Cardiac septum (tissue), 1 donor: ENCODE data around the gene ERC2. TPM values are rescaled to one million over a fixed set of nuclear protein-coding genes. Genes with fewer than 3 reads are reported as not detected.

Experiments
- DNase-seq: peaks from one replicate; pipeline ENCODE4 v3.0.0-alpha.2; 2020; ENCODE audit warnings: low spot score
- intact Hi-C: fragments of 100-400 bp; cut with DNase I; formaldehyde crosslinking; loops from one replicate; pipeline ENCODE4 v1.14.0; 2022
- total RNA-seq: library from RNA; stranded (reverse); fragmentation: NEBNext Ultra II Directional; extraction: Animal tissue kit (Norgen Biotek cat#: 25700); gene quantifications from one replicate; pipeline ENCODE4 v1.2.1, GENCODE V29; 2021
- donor health status: DM: no; HTN: no; CAD: no.

Gene ERC2
- total RNA-seq, 1 donor from 2014 or later = 6.2 TPM

DNA sequence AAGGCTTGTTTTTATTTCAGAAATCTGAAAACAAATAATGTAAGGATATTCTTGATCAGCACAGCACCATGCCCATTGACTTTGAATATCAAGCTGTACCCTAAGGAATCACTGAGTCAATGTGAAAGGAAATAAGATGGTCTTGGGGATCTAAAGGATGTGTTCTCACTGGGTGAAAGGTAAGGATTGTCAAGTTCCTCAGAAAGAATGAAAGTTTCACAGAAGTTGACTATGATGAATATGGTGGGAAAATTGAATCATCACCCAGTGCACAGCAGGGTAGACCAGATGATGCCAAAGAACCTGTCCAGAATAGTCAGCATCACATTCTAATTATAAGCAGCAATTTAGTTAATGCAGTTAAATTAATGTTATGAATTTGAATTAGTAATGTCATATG lies 16.2 kb downstream of the ERC2 start:
- intact Hi-C loops = no loop called here
- no peak for DNase-seq

- DNase-seq = no peak
- intact Hi-C loops = no loop called here
Measured at GRCh38 chr3:56443372-56443771, 24.9 kb downstream of the ERC2 start.

DNA sequence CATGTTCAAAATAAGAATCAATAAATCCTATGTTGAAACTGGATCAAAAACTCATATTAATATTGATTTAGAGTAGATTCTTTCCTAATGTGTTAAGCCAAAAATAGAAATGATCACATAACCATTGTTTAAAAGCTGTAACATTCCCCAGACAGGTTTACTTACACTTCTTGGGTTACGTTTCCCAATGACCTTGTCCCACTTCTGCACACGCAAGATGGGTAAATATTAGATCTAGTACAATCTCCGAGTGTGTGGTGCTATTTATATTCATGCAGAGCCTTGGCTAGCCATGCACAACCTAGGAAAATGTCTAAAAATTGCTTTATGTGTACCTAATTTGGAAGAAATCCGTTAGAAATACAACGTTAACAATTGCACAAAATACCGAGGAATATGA lies 39.6 kb downstream of the ERC2 start:
- no peak for DNase-seq
- intact Hi-C loops = no loop called here

- intact Hi-C loops = no loop called here
- no peak for DNase-seq
Measured at GRCh38 chr3:56424885-56425284, 43.4 kb downstream of the ERC2 start.

DNA sequence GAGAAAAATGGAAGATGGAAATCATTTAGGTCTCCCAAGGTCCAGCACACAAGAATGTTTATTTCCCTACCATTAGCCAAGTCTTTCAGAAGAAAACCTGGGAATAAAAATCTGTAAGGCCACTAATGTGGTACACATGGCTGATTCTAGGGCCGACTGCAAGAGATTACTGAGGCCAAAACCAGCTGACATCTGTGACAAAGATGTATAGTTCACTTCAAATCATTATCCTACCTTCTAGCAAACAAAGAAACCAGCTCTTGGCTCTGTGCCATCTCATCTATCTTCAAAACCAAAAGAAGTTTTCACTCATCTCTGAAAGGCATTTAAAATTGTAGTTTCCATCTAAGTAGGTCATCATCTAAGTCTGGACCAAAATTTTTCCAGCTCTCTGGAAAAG lies 43.9 kb downstream of the ERC2 start:
- intact Hi-C loops = no loop called here
- DNase-seq = no peak

DNA sequence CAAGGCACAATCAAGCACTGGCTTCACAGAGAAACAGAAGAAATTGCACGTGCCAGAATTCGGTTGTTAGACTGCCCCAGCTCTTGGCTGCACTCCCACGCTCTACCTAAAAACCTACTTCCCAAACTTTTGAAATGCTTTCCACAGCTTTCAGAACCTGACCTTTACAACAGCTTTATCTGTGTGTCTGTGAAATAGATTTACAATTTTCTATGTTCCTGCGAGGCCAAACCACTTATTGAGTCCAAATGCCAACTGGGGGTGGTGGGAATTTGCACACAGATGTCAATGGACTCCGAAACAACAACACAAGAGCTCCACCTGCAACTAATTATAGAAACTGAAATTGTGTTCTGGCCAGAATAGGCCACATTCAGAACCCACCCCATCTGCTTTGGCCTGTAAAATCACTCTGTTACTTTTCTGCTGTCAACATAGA lies 44.6 kb downstream of the ERC2 start:
- intact Hi-C loops = no loop called here
- no peak for DNase-seq

DNA sequence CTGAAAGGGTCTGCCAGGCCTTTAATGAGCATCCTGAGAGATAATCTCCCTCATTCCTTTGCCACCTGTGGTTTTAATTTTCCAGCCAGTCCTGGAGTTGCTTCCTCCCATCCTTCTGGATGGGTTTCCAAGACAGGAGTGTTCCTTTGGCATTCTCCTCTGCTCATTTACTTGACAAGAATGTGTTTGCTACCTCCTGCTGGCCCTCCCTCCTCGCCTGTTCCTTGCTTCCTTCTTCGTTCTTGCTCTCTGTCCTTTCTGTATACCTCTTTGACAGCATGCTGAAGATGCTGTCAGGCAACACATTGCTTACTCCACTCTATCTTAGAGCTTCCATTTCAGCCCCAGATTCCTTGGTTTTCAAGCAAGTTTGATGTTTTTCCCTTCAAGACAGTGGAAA lies 46.0 kb downstream of the ERC2 start:
- no peak for DNase-seq
- intact Hi-C loops = no loop called here

DNA sequence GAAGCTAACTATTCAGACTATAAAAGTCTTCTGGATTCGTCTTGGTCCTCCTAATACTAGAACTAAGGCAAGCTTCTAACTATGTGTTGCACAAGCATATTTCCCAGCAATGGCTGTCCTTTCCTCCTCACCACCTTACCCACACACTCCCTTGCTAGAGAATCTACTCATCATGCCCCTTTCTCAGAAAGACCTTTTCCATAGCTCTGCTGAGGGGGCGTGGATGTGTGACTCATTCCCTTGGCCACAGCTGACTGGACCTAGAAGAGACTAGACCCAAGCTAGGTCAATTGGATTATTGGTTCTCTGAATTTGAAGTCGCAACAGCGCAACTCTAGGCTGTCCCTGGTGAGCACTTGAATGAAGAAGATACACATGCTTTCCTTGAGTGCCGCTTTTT lies 47.1 kb downstream of the ERC2 start:
- no peak for DNase-seq
- intact Hi-C loops = no loop called here

- DNase-seq = no peak
- intact Hi-C loops = no loop called here
Measured at GRCh38 chr3:56415652-56416051, 52.6 kb downstream of the ERC2 start.

DNA sequence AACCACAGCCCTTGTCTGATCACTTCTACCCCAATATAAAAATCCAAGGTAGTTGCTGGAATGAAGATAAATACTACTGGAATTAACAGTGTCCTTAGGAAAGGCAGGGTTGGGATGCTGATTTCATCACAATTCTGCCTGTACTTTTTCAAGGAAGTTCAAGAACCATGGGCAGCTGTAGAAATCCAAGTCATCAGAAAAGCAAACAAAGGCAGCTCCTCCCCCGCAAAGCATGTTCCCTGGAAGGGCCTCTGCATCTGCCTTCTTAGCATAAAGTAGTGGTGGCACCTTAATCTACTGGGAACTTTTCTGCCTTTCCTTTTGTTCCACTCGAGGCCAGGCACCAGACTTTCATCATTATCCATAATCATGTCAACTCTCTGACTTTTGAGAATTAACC lies 54.4 kb downstream of the ERC2 start:
- no peak for DNase-seq
- intact Hi-C loops = no loop called here

DNA sequence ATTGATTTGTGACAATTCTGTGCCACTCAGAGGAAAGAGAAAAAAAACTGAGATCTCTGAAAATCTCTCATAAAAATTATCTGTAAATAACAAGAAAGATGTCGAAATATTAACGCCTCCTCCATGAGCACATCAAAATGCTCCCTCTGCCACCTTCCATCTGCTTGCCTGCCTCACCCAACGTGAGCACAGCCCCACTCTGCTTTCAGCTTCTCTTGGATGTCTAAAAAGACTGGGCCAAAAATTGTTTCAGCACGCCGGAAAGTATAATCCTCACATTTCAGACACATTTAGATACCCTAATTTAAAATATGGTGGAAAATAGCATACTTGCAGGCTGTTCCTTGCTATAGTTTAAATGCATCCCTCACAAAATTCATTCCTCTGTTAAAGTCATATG lies 57.1 kb downstream of the ERC2 start:
- intact Hi-C loops = no loop called here

GRCh38 chr3:56410576-56410975 lies 57.7 kb downstream of the ERC2 start:
- no peak for DNase-seq
- intact Hi-C loops = no loop called here

More for the DNA sequence above, 57.1 kb downstream of the ERC2 start:
- no peak for DNase-seq

- intact Hi-C loops = no loop called here
- no peak for DNase-seq
Measured at GRCh38 chr3:56409790-56410189, 58.5 kb downstream of the ERC2 start.

DNA sequence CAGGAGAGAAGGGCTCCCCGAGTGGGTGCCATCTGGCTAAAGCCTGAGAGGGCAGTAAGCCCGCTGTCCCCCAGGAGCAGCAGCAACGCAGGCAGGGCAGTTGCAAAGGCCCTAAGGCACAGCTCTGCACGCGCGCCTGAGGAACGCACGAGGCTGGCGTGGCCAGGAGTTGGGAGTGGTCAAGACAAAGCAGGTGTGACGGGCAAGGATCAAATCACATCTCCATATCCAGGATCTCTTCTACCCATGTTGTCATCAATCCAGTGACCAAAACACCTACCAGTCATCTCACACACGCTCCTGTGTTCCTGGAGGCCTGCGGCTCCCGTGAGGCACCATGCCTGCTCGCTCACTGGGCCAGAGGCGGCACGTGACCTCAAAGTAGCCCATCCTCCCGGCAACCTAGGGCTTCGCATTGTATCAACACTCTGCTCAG lies 59.5 kb downstream of the ERC2 start:
- DNase-seq = no peak
- intact Hi-C loops = no loop called here

DNA sequence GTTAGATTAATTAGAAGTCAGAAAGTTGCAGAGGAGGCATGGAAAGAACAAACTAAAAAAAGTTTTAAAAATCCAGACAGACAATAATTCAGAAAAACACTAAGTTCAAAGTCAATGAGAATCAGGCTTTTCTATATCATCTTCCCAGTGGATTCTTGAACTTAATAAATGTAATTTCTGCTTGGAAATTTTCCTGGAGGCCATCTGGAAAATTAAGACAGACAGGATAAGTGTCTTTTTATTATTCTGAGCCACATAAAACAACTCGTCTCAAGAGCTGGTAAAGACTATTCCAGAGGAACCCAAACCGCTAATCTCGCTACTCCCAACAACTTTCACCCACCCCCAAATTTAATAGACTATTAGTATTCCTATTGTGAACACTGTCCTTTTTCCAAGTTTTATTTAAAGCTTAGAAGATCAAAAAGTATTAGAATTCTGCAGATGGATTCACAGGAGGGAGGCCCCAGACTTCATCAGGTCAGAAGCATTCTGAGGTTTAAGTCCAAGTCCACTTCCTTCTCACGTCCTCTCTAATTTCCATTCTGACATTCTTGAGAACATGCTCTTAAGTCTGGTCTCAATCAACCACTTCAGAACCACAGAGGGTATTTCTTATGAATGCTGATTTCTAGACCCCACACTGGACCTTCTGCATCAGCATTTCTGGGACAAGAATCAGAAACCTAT lies 61.3 kb downstream of the ERC2 start:
- DNase-seq = no peak
- intact Hi-C loops = no loop called here

DNA sequence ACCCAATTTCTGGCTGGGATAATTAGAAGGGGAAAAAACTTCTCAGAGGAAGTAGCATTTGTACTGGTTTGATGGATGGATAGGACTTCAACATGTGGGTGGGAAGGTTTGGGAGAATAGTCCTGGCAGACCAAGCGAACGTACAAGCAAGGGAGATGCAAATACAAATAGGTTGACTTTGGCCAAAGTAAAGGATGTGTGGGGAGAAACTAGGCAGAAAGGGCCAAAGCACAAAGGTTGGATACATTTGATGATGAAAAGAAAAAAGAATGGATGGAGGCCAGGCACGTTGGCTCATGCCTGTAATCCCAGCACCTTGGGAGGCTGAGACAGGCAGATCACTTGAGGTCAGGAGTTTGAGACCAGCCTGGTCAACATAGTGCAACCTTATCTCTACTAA lies 63.4 kb downstream of the ERC2 start:
- DNase-seq = no peak
- intact Hi-C loops = no loop called here

- intact Hi-C loops = no loop called here
- no peak for DNase-seq
Measured at GRCh38 chr3:56398659-56399058, 69.6 kb downstream of the ERC2 start.

DNA sequence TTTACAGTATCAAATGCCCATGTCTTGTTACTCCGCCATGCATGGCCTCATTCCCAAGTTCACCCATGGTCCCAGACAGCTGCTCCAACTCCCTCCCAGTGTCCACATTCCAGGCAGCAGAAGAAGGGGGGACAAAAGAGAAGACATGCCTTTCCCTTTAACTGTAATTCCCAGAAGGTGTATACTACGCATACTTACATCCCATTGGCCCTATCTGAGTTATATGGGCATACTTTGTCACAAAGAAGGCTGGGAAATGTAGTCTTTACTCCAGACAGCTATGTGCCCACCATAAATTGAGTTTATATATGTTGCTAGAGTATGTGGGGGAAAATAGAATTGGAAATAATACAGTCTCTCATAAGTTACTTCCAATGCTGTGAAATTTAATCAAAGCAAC lies 70.5 kb downstream of the ERC2 start:
- DNase-seq = no peak
- intact Hi-C loops = no loop called here

DNA sequence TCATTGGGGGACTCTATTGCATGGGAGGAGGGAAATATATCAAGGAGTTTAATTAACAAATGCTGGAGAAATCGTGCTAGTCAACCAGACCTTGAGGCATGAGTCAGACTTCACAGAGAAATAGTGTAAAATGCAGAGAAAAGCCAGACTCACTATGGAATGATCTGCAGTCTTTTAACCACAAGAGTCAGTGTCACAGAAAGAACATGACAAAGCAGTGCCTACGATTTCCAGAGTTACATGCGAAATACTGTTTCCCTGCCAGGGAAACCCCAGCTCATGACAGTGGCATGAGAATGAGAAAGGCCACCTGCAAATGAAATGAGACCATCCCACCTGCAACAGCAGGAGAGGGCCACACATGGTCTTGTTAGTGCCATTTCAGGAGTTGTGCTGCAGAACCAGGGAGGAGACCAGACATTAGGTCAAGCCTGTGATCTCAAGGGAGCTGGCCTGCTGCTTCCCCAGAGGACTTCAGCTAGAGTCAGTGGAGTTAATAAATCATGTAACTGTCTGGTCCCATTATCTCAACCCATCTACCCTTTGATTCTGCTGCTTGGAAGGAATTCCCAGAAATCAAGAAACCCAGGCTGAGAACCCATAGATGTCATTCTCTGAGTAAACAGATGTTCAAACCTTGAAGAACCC lies 79.0 kb downstream of the ERC2 start:
- no peak for DNase-seq
- intact Hi-C loops = no loop called here

- no peak for DNase-seq
Measured at GRCh38 chr3:56383092-56383491, 85.2 kb downstream of the ERC2 start.

GRCh38 chr3:56379723-56380287 lies 88.5 kb downstream of the ERC2 start:
- intact Hi-C loops = no loop called here
- DNase-seq = no peak

More at GRCh38 chr3:56383092-56383491, 85.2 kb downstream of the ERC2 start:
- intact Hi-C loops = no loop called here
